NT2/D1 (cell line): Measurements from ENCODE around the gene IFNB1.

Experiments used
- YY1 ChIP-seq: IDR thresholded peaks from 2 replicates; pipeline ENCODE4 v1.6.1; 2011; ENCODE audit not compliant: insufficient read length, insufficient read depth
- ZNF274 ChIP-seq: IDR thresholded peaks from 2 replicates; pipeline ENCODE4 v1.6.1; 2011; ENCODE audit warnings: mild to moderate bottlenecking, low read depth, low read length

- TF ChIP-seq ZNF274 (no peak), YY1 (no peak)
These were observed 7.6 kb downstream of the IFNB1 start for GRCh38 chr9:21070171-21070571.
